CD4-positive, alpha-beta T cell treated with Interleukin-12 subunit alpha and Interleukin-12 subunit beta, for 1 hour (primary cell): Measurements from ENCODE around the gene CCNB2.
"Not testable (repeated sequence)": the region's sequence is repeated elsewhere in the genome, so short reads cannot be mapped to it uniquely, and the experiment has no call there.

ENCODE experiments used
- DNase-seq: peaks from one replicate; pipeline ENCODE4 v3.0.0-alpha.2; 2020

The CCNB2 gene

GRCh38 chr15:59104912-59105732, at the start of gene CCNB2:
Gene CCNB2, plus strand, starts transcription at chr15:59105146. Its CDS starts 123 bp downstream, at chr15:59105269.
- DNase-seq = peak; percentile 91

- DNase-seq = no peak
Measured at GRCh38 chr15:59059076-59059597, 45.8 kb upstream of the CCNB2 start.

- no peak for DNase-seq
Measured at GRCh38 chr15:59060348-59060747, 44.6 kb upstream of the CCNB2 start.

GRCh38 chr15:59063042-59063441, 41.9 kb upstream of the CCNB2 start:
- DNase-seq = no peak

GRCh38 chr15:59069430-59069829, 35.5 kb upstream of the CCNB2 start:
- no peak for DNase-seq

- no peak for DNase-seq
Measured at GRCh38 chr15:59074607-59075006, 30.3 kb upstream of the CCNB2 start.

GRCh38 chr15:59087731-59088130, 17.2 kb upstream of the CCNB2 start:
- DNase-seq = no peak

GRCh38 chr15:59094077-59094476, 10.9 kb upstream of the CCNB2 start:
- no peak for DNase-seq

GRCh38 chr15:59096429-59096828, 8.5 kb upstream of the CCNB2 start:
- no peak for DNase-seq

- DNase-seq = no peak
Measured at GRCh38 chr15:59099162-59099685, 5.7 kb upstream of the CCNB2 start.

GRCh38 chr15:59104602-59104911, 389 bp upstream of the CCNB2 start:
- DNase-seq = no peak

- DNase-seq = no peak
Measured at GRCh38 chr15:59105854-59106253, 908 bp downstream of the CCNB2 start.

GRCh38 chr15:59111251-59111650, 6.3 kb downstream of the CCNB2 start:
- DNase-seq = no peak

GRCh38 chr15:59115047-59115446, 10.1 kb downstream of the CCNB2 start:
- no peak for DNase-seq

GRCh38 chr15:59116141-59116540, 11.2 kb downstream of the CCNB2 start:
- DNase-seq = no peak

GRCh38 chr15:59116771-59117170, 11.8 kb downstream of the CCNB2 start:
- DNase-seq = no peak

GRCh38 chr15:59119625-59120024, 14.7 kb downstream of the CCNB2 start:
- no peak for DNase-seq

GRCh38 chr15:59120937-59121336, 16.0 kb downstream of the CCNB2 start:
- no peak for DNase-seq

- no peak for DNase-seq
Measured at GRCh38 chr15:59124261-59124660, 19.3 kb downstream of the CCNB2 start.

- DNase-seq = not testable (repeated sequence)
Measured at GRCh38 chr15:59125683-59126082, 20.7 kb downstream of the CCNB2 start.

- not testable (repeated sequence) for DNase-seq
Measured at GRCh38 chr15:59127255-59127654, 22.3 kb downstream of the CCNB2 start.

- no peak for DNase-seq
Measured at GRCh38 chr15:59131456-59131855, 26.5 kb downstream of the CCNB2 start.

- no peak for DNase-seq
Measured at GRCh38 chr15:59131969-59132562, 27.1 kb downstream of the CCNB2 start.

- DNase-seq = no peak
Measured at GRCh38 chr15:59133929-59134427, 29.0 kb downstream of the CCNB2 start.
